AG04450 (cell line): ENCODE results near the gene MS4A18. TPM values are rescaled to one million over a fixed set of nuclear protein-coding genes. Genes with fewer than 3 reads are reported as not detected.

ENCODE experiments used
- CTCF ChIA-PET: fragments of 300-600, 350-600 bp; formaldehyde crosslinking; extraction: SDS; loops from one replicate; lab custom pipeline; 2022; ENCODE audit warnings: antibody characterized with exemption, inconsistent platforms; lab: Charles Lee
- POLR2A ChIA-PET: fragments of 350-600 bp; formaldehyde crosslinking; extraction: SDS; loops from one replicate; lab custom pipeline; 2021; ENCODE audit warnings: antibody characterized with exemption, inconsistent platforms; lab: Yijun Ruan, JAX
- DNase-seq: peaks from one replicate; pipeline ENCODE4 v3.0.0-alpha.2; 2011; ENCODE audit warnings: low read depth, low spot score
- H3K27ac ChIP-seq: one replicate; pipeline ENCODE4 v1.5.1; 2012; ENCODE audit warnings: low read depth, low read length, control low read depth
- H3K27me3 ChIP-seq: one replicate; pipeline ENCODE4 v1.6.0; 2012; ENCODE audit warnings: low read length; ENCODE audit not compliant: control insufficient read depth, insufficient read depth
- H3K4me3 ChIP-seq: 2 replicates; pipeline ENCODE4 v1.5.1; 2011; ENCODE audit warnings: mild to moderate bottlenecking, low read depth, low read length, control low read depth
- H3K9me3 ChIP-seq: 2 replicates; pipeline ENCODE4 v1.5.1; 2012; ENCODE audit warnings: low read length; ENCODE audit not compliant: control insufficient read depth, insufficient read depth
- polyA plus RNA-seq: library from polyadenylated mRNA; depleted of rRNA; stranded (reverse); fragments of >200 nt; gene quantifications from 2 replicates; pipeline ENCODE4 v1.2.3, GENCODE V29; 2011
- TF ChIP-seq, protein P1 (sequence below): IDR thresholded peaks from 2 replicates; pipeline ENCODE4 v1.5.1; 2011; ENCODE audit warnings: low read depth, low read length, control low read depth, inconsistent platforms

MS4A18 gene
- polyA plus RNA-seq, 1 experiment = not detected

- DNase-seq = no peak
- Histone ChIP-seq H3K27ac (no peak within 1 kb of the TSS), H3K4me3 (no peak within 1 kb of the TSS), H3K9me3 (no peaks in the 10 kb centered on the region), H3K27me3 (no peaks in the 10 kb centered on the region)
- TF ChIP-seq, protein P1, sequence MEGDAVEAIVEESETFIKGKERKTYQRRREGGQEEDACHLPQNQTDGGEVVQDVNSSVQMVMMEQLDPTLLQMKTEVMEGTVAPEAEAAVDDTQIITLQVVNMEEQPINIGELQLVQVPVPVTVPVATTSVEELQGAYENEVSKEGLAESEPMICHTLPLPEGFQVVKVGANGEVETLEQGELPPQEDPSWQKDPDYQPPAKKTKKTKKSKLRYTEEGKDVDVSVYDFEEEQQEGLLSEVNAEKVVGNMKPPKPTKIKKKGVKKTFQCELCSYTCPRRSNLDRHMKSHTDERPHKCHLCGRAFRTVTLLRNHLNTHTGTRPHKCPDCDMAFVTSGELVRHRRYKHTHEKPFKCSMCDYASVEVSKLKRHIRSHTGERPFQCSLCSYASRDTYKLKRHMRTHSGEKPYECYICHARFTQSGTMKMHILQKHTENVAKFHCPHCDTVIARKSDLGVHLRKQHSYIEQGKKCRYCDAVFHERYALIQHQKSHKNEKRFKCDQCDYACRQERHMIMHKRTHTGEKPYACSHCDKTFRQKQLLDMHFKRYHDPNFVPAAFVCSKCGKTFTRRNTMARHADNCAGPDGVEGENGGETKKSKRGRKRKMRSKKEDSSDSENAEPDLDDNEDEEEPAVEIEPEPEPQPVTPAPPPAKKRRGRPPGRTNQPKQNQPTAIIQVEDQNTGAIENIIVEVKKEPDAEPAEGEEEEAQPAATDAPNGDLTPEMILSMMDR = no peak
- CTCF ChIA-PET = no interaction called here
- POLR2A ChIA-PET = no interaction called here
Measured at GRCh38 chr11:60699284-60699691, 25.2 kb upstream of the MS4A18 start, which contains the start of gene MS4A8. Gene MS4A8 (plus strand): TSS chr11:60699612. CDS start chr11:60700861, 1,249 bp downstream.

- Histone ChIP-seq H3K4me3 (no peak overlapping the region), H3K9me3 (no peaks in the 10 kb centered on the region), H3K27me3 (no peaks in the 10 kb centered on the region), H3K27ac (no peak overlapping the region)
- ChIA-PET CTCF (no interaction called here), POLR2A (no interaction called here)
- TF ChIP-seq, protein P1 = no peak
- no peak for DNase-seq
Measured at GRCh38 chr11:60699936-60700335, 24.6 kb upstream of the MS4A18 start.

DNA sequence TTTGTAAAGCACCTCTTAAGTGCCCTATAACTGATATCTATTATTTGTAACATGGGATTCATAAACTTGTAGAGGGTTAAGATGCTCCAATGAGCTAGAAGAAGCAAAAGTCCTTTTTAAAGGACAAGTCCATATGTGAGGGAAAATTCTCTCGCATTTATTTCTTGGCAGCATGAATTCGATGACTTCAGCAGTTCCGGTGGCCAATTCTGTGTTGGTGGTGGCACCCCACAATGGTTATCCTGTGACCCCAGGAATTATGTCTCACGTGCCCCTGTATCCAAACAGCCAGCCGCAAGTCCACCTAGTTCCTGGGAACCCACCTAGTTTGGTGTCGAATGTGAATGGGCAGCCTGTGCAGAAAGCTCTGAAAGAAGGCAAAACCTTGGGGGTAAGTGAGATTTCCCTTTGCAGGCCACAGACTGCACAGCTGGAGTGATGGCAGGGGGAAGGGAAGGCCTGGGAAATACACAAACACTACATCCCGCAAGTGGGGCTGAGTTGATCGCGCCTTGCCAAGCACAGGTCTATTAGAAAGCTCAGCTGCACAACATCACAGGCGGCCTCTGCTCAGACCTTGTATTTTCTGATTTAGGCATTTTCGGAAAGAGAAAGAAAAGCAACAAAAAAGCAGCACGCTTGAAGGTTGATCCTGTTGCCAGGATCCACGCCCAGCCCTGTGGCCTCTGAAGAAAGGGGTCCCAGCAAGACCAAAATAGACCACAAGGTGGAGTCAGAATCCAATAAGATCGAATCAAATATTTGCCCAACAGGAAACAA, 23.6 kb upstream of the MS4A18 start:
- POLR2A ChIA-PET = no interaction called here
- Histone ChIP-seq H3K9me3 (no peaks in the 10 kb centered on the region), H3K27ac (no peak overlapping the region), H3K4me3 (no peak overlapping the region), H3K27me3 (no peaks in the 10 kb centered on the region)
- DNase-seq = no peak
- CTCF ChIA-PET = no interaction called here
- TF ChIP-seq, protein P1 = 0 out of 2 replicates have a peak, but pooled peaks have one; percentile 17

DNA sequence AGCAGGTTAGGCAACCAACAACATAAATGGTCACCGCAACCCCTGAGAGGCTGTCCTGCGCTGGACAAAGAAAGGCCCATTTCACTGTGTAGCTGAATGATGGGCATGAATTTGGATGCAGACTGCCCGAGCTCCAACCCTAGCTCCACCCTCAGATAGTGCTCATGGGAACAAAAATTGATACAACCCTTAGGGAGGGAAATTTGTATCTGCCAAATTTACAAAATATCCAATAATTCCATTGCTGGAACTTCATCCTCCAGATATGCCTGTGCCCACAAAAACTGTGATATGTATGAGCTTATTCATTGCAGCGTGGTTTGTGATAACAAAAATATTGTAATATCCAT, 23.1 kb upstream of the MS4A18 start:
- POLR2A ChIA-PET = no interaction called here
- TF ChIP-seq, protein P1 = no peak
- Histone ChIP-seq H3K27me3 (no peaks in the 10 kb centered on the region), H3K4me3 (no peak overlapping the region), H3K27ac (no peak overlapping the region), H3K9me3 (no peaks in the 10 kb centered on the region)
- CTCF ChIA-PET = interaction anchor here (0.9 kb wide), 1 partner anchor 11 kb away, joined by 3 read pairs; no protein-coding TSS in a partner anchor
- no peak for DNase-seq

GRCh38 chr11:60703374-60703773, 21.1 kb upstream of the MS4A18 start:
- Histone ChIP-seq H3K27ac (no peak overlapping the region), H3K4me3 (no peak overlapping the region), H3K9me3 (no peaks in the 10 kb centered on the region), H3K27me3 (no peaks in the 10 kb centered on the region)
- ChIA-PET CTCF (no interaction called here), POLR2A (no interaction called here)
- no peak for DNase-seq
- TF ChIP-seq, protein P1 = no peak
